HG02981 (cell line): ENCODE results near the gene SUN2.
A peak's percentile ranks its signal among the peaks of the same experiment; 100 is the strongest.

Experiments used
- ATAC-seq: cut with Tn5 transposase; IDR thresholded peaks from one replicate; pipeline ENCODE4 v1.9.1; 2021; ENCODE audit warnings: mild to moderate bottlenecking, moderate library complexity; ENCODE audit not compliant: unreplicated experiment

The SUN2 gene

GRCh38 chr22:38777087-38777671 is 21.4 kb upstream of the SUN2 start:
- no peak for ATAC-seq

- no peak for ATAC-seq
Measured at GRCh38 chr22:38776086-38776485, 20.3 kb upstream of the SUN2 start.

- ATAC-seq: no peak
Measured at GRCh38 chr22:38775656-38776055, 19.9 kb upstream of the SUN2 start.

- ATAC-seq: no peak
Measured at GRCh38 chr22:38774496-38775166, 18.8 kb upstream of the SUN2 start.

- ATAC-seq: no peak
Measured at GRCh38 chr22:38773363-38773946, 17.7 kb upstream of the SUN2 start.

- ATAC-seq: no peak
Measured at GRCh38 chr22:38772623-38772873, 16.8 kb upstream of the SUN2 start.

GRCh38 chr22:38770257-38770949 is 14.6 kb upstream of the SUN2 start:
- ATAC-seq: no peak

- ATAC-seq: no peak
Measured at GRCh38 chr22:38768036-38768435, 12.2 kb upstream of the SUN2 start.

GRCh38 chr22:38767313-38767712 is 11.5 kb upstream of the SUN2 start:
- ATAC-seq: no peak

- no peak for ATAC-seq
Measured at GRCh38 chr22:38766076-38766777, 10.4 kb upstream of the SUN2 start.

GRCh38 chr22:38762551-38762983 is 6.8 kb upstream of the SUN2 start:
- no peak for ATAC-seq

- ATAC-seq: no peak
Measured at GRCh38 chr22:38761202-38762162, 5.7 kb upstream of the SUN2 start.

GRCh38 chr22:38760477-38761201 is 4.8 kb upstream of the SUN2 start:
- ATAC-seq: no peak

- no peak for ATAC-seq
Measured at GRCh38 chr22:38759005-38759404, 3.2 kb upstream of the SUN2 start.

- ATAC-seq: no peak
Measured at GRCh38 chr22:38758276-38758945, 2.6 kb upstream of the SUN2 start.

- ATAC-seq: no peak
Measured at GRCh38 chr22:38757464-38757757, 1.6 kb upstream of the SUN2 start.

GRCh38 chr22:38756711-38757463 is 1.1 kb upstream of the SUN2 start:
- ATAC-seq: no peak

GRCh38 chr22:38755155-38755910 is 465 bp downstream of the SUN2 start:
- peak; percentile 22 for ATAC-seq
